Measurements from ENCODE around the gene AOAH. TPM values are rescaled to one million over a fixed set of nuclear protein-coding genes. Genes with fewer than 3 reads are reported as not detected.

The AOAH gene
- total and polyA plus RNA-seq, 2 donors (not counting 3 experiments of a cell fraction or from before 2014, with no cell fraction given), result not detected

- Histone ChIP-seq H3K27ac (ENCODE audit: insufficient read depth, low read depth, low read length) (no peak overlapping the region), H3K36me3 (ENCODE audit: control insufficient read depth in 2 of 2, extremely low read depth in 1 of 2, insufficient read depth in 2 of 2, low read length in 2 of 2) (no peaks in the 10 kb centered on the region), H3K4me3 (replicated peaks in 1 of 3; ENCODE audit: insufficient read depth in 1 of 3, low read depth in 1 of 3, low read length in 3 of 3) (no peak overlapping the region), H3K4me1 (ENCODE audit: control insufficient read depth, extremely low read depth, insufficient read depth, low read length) (no peaks in the 10 kb centered on the region), H3K9me1 (replicated peaks; ENCODE audit: control insufficient read depth, extremely low read depth, insufficient read depth, low read length) (no peaks in the 10 kb centered on the region), H3K4me2 (ENCODE audit: insufficient read depth, low read length) (no peak overlapping the region), H3K27me3 (ENCODE audit: control insufficient read depth in 2 of 2, insufficient read depth in 2 of 2, low read length in 2 of 2) (no peaks in the 10 kb centered on the region), H3K79me2 (ENCODE audit: control insufficient read depth, insufficient read depth, low read length) (no peaks in the 10 kb centered on the region), H4K20me1 (replicated peaks; ENCODE audit: control insufficient read depth, extremely low read depth, insufficient read depth, low read length) (no peaks in the 10 kb centered on the region), H3K9me3 (replicated peaks; ENCODE audit: control insufficient read depth, insufficient read depth, low read length) (no peaks in the 10 kb centered on the region), H3K9ac (replicated peaks; ENCODE audit: extremely low read depth, insufficient read depth, low read length) (no peak overlapping the region), H2AFZ (ENCODE audit: low read depth, low read length) (no peak overlapping the region)
- TF ChIP-seq EZH2 (IDR thresholded peaks at IDR 0.05; ENCODE audit: borderline replicate concordance, low read depth, low read length, severe bottlenecking) (no peak), MYC (IDR thresholded peaks at IDR 0.05; ENCODE audit: low read depth, low read length) (no peak), MAX (IDR thresholded peaks at IDR 0.05; ENCODE audit: insufficient read depth, insufficient read length) (no peak), GATA2 (IDR thresholded peaks at IDR 0.05; ENCODE audit: insufficient read depth, insufficient read length, low read depth, low read length) (no peak), JUN (IDR thresholded peaks at IDR 0.05; ENCODE audit: borderline replicate concordance, insufficient read depth, insufficient read length, low read depth) (no peak), POLR2A (IDR thresholded peaks at IDR 0.05; ENCODE audit: low read depth, low read length) (no peak), CTCF (IDR thresholded peaks at IDR 0.05; ENCODE audit: extremely low read depth in 1 of 2, insufficient read depth in 1 of 2, low read depth in 1 of 2, low read length in 2 of 2) (no peak), POLR2AphosphoS5 (IDR thresholded peaks at IDR 0.05; ENCODE audit: insufficient read depth, low read depth, low read length) (no peak), FOS (IDR thresholded peaks at IDR 0.05; ENCODE audit: borderline replicate concordance, insufficient read depth, low read length) (no peak)
- POLR2A ChIA-PET, result no interaction called here
- intact Hi-C loops (cut with micrococcal nuclease) (no loop called here), dilution Hi-C loops (cut with MboI; ENCODE audit: extremely low pct_ligation_motif_present, low sequenced_read_pairs) (no loop called here)
- no TSS peak for BruUV-seq (replicated peaks)
- CTCF ChIA-PET, result no interaction called here
- no peak for DNase-seq (ENCODE audit: low read depth, low spot score)
- no peak for FAIRE-seq
These were observed 96.5 kb downstream of the AOAH start for GRCh38 chr7:36627836-36628235.

All from endothelial cell of umbilical vein (primary cell).